Cardiac fibroblast (primary cell): ENCODE measurements around the gene CDH23.

ENCODE experiments used
- DNase-seq, 2 donors: peaks; one replicate each; pipeline versions ENCODE4 v3.0.0 to v3.0.0-alpha.2; 2010; ENCODE audit warnings: low read depth in 2 of 2
- H3K4me3 ChIP-seq, 2 donors: replicated peaks in 1 of 2; 1 replicate in 1 of 2; 2 replicates in 1 of 2; pipeline ENCODE4 v1.5.1; 2011; ENCODE audit warnings: low read depth in 2 of 2, low read length in 2 of 2, mild to moderate bottlenecking in 2 of 2, moderate library complexity in 1 of 2
- TF ChIP-seq, protein P1 (sequence below): IDR thresholded peaks from one replicate; pipeline ENCODE4 v1.5.1; 2011; ENCODE audit warnings: low read depth, mild to moderate bottlenecking, low read length, inconsistent platforms

The CDH23 gene

DNA sequence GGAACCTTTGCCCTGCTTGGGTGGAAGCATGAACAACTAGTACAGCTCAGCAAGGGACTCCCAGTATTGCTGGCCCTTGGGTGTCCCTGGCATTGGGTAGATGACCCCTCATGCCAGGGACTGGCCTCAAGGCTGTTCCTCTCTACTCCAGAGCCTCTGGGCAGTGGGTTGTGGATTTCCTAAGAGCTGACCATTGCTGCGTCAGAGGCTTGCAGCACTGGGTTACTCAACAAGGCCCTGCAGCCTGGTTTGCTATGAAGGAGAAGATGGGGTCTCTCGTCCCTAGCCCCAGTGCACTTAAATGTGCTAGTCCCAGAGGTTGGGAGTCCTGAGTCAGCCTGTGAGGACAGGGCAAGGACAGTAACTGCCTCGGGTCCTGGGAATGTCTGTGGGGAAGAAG lies 374.1 kb downstream of the CDH23 start:
- DNase-seq: peak; percentile 27 to 36
- TF ChIP-seq, protein P1, sequence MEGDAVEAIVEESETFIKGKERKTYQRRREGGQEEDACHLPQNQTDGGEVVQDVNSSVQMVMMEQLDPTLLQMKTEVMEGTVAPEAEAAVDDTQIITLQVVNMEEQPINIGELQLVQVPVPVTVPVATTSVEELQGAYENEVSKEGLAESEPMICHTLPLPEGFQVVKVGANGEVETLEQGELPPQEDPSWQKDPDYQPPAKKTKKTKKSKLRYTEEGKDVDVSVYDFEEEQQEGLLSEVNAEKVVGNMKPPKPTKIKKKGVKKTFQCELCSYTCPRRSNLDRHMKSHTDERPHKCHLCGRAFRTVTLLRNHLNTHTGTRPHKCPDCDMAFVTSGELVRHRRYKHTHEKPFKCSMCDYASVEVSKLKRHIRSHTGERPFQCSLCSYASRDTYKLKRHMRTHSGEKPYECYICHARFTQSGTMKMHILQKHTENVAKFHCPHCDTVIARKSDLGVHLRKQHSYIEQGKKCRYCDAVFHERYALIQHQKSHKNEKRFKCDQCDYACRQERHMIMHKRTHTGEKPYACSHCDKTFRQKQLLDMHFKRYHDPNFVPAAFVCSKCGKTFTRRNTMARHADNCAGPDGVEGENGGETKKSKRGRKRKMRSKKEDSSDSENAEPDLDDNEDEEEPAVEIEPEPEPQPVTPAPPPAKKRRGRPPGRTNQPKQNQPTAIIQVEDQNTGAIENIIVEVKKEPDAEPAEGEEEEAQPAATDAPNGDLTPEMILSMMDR: no peak
- H3K4me3 ChIP-seq: no peak overlapping the region

DNA sequence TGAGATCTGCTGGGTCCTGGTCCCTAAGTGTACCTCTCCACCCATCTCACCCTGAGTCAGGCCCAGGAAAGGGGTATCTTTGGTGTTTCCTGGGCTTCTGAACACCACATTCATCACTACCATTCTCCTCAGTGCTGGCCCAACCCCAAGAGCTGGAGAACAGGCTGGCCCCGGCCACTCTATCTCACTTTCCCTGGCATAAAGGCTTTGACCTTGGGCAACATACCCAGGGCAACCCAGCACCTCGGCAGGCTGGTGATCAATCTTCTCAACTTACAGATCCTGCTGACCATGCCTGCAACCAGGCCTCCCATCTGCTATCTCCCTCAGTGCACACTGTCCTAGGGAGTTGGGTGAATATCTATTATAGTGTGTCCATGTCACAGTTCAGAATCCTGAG lies 374.5 kb downstream of the CDH23 start:
- DNase-seq: no peak
- no peak overlapping the region for H3K4me3 ChIP-seq
- TF ChIP-seq, protein P1: no peak

DNA sequence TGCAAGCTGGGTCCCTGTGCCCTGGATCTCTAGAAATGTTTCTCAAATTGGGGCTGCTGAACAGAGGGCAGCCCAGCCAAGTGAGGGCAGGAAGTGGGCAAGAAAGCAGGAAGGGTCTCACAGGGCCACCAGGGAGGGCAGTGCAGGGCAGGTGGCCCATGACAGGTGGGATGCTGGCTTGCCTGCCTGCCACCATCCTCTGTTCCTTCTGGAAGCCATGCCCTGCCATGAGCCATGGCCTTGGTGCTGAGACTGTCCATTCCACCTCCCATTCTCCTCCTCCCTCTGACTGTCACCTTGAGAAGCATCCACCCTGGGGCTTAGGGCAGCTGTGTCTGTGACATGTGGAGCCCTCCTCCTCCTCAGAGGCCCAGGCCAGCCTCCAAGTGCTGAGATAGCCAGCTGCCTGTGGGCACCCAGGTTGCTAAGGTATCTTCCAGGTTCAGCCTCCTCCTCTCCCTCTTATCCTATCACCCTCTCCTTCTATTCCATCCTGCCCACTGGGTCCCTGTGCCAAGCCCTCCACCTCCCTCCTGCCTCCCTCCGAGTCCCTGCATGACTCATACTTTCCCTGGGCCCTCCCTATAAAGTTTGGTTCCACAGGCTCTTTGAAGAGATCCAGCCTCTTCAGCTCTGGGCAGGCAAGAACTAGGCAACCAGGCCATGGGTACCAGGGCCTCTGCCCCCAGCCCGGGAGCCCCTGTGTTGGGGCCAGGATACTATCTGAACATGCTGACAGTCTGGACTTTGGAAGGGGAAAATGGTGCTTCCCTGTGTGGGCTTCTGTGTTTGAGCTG lies 375.3 kb downstream of the CDH23 start:
- TF ChIP-seq, protein P1: no peak
- H3K4me3 ChIP-seq: no peak overlapping the region
- DNase-seq: peak; percentile 73 to 86

DNA sequence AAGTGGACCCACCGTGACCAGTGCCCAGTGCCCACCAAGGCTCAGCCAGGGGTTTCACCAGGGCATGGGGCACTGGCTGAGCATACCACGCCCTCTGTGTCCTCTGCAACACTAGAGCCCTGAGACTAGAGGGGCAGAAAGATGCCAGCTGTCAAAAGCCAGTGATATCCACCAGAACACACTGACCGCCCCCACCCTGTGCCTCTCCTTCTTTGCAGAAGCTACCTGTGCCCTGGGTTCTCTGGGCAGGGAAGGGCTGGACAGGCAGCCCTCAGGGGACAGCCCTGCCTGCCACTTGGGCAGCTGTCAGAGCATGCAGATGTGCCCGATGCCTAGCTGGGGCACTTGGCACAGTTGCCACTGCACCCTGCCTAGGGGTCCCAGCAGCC lies 376.1 kb downstream of the CDH23 start:
- no peak for DNase-seq
- peak overlapping the region; percentile 61 to 64 for H3K4me3 ChIP-seq
- TF ChIP-seq, protein P1: no peak

DNA sequence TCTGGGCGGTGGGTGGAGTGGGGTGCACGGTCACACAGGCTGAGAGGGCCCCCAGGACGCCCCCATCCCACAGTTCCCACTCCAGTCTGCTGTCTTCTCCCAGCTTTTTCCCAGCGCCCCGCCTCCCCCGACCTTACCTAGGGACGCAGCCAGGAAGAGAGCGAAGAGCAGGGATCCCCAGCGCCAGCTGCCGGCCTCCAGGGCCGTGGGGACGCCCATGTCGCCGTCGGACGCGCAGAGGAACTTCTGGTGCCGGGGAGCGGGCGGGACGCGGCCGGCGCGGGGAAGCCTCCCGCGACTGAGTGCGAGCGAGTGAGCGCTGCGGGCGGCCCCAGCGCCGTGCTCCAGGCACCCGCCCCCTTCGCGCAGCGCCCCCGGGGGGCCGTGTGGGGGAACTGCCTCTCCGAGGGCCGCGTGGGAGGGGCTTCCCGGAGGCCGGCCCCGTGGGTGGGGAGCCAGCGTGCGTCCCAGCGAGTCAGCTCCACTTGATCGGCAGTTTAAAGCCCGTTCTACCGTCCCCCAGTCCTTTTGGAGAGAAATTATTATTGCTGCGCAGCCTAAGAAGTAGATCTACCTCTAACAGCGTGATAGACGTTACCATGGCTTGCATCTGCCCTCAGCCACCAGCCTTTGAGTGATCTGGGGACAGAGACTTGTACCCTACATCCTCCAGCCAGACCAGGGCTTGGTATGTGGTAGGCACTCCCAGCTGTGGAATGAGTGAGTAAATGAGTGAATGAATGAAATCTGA lies 376.7 kb downstream of the CDH23 start, which contains the start of gene VSIR:
Gene VSIR (minus strand): TSS at position 300 of the 751 bp plus-strand sequence. CDS start 81 bp downstream, at position 219.
- DNase-seq: peak; percentile 76 to 85
- TF ChIP-seq, protein P1: peak; percentile 44
- peak within 1 kb of the TSS; percentile 61 to 64 for H3K4me3 ChIP-seq

DNA sequence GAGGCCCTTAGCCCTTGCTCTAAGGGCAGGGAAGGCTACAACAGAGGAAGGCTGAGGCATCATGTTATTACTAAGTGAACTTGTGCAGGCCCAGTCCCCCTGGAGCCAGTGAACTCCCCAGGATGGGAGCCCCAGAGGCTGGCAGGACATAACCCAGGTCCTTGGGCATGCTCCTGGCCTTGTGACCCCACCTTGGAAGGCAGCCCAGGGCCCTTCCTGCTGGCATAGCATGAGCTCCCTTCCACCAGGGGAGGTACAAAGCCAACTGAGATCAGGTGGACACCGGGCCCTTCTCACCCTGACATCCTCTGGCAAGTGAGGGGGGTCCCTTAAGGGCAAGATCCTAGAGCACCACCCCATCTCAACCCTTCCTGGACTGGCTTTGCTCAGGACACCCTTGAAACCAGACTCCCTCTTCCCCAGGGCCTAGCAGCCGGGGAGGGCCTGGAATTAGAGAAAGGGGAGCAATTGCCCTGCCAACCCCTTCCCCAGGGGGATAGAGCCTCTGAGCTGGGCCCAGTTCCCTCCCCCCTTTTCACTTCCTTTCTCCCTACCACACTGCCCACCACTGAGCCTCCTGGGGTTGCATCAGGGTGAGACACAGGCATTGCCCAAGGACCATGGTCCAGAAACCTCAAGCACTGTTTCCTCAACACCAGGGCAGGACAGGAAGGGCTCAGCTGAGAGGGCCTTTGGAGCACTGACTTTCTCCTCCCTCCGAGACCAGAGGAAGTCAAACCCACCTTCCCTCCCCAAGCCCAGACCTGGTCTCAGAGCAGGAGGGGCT lies 378.4 kb downstream of the CDH23 start:
- H3K4me3 ChIP-seq: no peak overlapping the region
- TF ChIP-seq, protein P1: no peak
- DNase-seq: no peak
